Activated CD8-positive, alpha-beta memory T cell treated with anti-CD3 and anti-CD28 coated beads, Interleukin-2, amount 50 U/mL, for 24 hours (primary cell): ENCODE measurements around the gene NDUFA1.
"Not testable (repeated sequence)": the region's sequence is repeated elsewhere in the genome, so short reads cannot be mapped to it uniquely, and the experiment has no call there.

Source experiments
- DNase-seq: peaks from one replicate; pipeline ENCODE4 v3.0.0-alpha.2; 2020; ENCODE audit errors: extremely low read depth

NDUFA1 gene

GRCh38 chrX:119871599-119872395, at the start of gene NDUFA1, which contains the start of gene RNF113A:
NDUFA1 (plus strand) TSS chrX:119871832; CDS start chrX:119871912, 80 bp downstream.
RNF113A (minus strand) TSS chrX:119871733; CDS start chrX:119871613, 120 bp downstream.
- DNase-seq: peak; percentile 59

- DNase-seq: not testable (repeated sequence)
Measured at GRCh38 chrX:119824221-119824620, 47.4 kb upstream of the NDUFA1 start.

GRCh38 chrX:119826399-119826959, 45.2 kb upstream of the NDUFA1 start:
- DNase-seq: no peak

- DNase-seq: no peak
Measured at GRCh38 chrX:119828446-119828845, 43.2 kb upstream of the NDUFA1 start.

DNA sequence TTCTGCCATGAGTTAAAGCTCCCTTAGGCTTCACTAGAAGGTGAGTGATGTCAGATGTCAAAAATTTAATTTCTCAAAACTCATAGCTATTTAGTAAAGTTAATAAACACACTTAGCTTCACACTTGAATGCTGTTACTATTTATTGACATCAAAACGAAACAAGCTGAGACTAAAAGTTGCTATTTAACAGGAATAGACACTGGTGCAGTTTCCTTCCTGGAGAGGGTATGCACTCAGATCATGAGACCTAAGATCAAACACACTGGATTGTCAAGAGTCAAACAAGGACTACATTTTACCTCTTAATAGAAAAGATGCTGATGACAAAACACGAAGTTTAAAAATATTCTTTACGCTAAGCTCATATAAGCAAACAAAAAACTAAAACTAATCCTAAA, 37.7 kb upstream of the NDUFA1 start:
- DNase-seq: no peak

DNA sequence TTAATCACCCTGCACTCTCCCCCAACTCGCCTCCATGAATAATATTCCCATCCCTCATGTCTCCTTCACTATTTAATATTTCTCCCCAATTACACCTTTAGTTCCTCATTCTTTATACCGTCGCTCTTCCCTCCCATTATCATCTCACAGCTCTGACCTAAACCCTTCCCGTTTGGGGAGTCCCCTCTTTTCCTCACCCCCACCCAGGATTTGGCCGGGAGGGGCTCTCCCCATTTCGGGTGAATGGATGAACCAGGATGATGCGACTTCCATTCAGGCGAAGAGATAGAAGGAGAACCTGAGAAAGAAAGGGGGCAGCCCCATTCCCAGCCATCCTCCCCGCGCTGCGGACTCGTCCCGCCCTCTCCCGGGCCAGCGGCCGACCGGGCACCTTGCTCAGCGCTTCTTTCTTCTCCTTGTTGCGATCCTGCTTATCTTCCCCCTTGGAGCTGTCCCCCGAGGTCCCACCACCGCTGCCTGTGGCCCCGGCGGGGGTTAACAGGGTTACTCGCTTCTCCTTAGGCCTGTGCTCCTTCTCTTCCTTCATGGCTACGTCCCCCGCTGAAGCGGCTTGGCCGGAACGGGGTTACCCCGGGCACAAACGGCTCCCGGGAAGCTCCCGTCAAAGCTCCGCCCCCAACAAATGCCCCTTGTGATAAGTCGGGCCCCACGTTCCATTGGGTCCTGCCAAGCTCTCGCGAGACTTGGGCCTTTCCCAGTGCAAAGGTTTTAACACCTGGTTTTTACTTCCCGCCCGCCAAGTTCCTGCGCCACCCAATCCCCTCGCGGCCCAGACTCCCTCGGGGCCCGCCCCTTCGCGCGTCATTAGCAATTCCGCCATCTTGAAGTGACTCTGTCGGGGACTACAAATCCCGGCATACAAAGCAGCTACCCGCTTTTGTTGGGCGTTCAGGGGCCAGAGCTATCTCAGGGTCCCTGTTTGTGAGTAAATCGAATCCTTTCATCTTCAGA, 19.0 kb upstream of the NDUFA1 start, which contains the start of gene UPF3B:
UPF3B (minus strand) TSS at position 582 of the 972 bp plus-strand sequence; CDS start at position 547, 35 bp downstream.
- peak; percentile 73 for DNase-seq

- no peak for DNase-seq
Measured at GRCh38 chrX:119853444-119853843, 18.2 kb upstream of the NDUFA1 start.

DNA sequence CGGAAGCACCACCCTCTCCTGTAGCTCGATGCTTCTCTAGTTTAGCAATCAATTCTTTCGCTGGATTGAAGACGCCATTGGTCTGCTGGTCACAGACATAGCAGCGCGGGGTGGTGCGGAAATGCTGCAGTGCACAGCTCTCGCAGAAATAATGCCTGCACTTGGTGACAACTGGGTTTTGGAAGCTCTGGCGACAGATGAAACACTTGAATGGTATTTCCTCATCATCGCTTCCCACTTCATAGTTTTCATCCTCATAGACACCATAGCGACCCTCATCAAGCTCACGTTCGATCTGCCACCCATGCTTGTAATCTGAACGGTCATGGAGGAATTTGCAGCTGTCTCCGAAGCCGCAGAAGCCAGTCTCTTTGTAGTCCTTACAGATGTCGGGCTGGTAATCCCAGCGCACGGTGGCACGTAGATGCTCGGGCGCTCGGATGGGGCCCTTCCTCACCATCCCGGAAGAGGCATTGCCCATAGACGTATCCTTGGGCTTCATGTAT, 953 bp upstream of the NDUFA1 start:
- no peak for DNase-seq

DNA sequence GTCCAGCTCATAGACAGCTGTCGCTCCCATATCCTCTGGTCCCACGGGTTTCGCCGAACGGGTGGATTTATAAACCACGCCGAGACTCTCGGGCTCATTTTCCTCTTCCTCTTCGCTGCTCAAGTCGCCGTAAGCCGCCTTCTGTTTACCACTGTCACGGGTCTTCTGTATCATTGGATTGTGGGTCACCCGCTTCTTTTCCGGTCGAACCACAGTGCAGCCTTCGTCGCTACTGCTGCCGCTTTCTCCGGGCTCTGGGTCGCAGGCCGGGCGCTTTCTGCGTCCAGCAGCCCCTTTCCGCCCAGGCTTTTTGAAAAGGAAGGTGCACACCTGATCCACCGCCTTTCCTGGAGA, 410 bp upstream of the NDUFA1 start:
- no peak for DNase-seq

- no peak for DNase-seq
Measured at GRCh38 chrX:119878740-119879139, 7.1 kb downstream of the NDUFA1 start.

DNA sequence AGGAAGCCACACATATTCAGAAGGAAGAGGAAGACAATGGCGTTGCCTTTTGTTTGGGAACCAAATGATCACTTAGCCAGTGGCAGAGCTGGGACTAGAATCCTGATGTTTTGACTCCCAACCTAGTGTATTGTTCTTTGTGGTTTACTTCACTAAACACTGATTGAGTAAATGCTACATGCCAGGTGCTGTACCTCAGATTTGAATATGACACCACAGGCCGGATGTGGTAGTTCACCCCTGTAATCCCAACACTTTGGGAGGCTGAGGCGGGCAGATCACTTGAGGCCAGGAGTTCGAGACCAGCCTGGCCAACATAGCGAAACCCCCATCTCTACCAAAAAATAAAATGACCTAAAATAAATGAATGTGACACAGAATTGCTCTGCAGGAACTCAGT, 8.4 kb downstream of the NDUFA1 start:
- DNase-seq: no peak

DNA sequence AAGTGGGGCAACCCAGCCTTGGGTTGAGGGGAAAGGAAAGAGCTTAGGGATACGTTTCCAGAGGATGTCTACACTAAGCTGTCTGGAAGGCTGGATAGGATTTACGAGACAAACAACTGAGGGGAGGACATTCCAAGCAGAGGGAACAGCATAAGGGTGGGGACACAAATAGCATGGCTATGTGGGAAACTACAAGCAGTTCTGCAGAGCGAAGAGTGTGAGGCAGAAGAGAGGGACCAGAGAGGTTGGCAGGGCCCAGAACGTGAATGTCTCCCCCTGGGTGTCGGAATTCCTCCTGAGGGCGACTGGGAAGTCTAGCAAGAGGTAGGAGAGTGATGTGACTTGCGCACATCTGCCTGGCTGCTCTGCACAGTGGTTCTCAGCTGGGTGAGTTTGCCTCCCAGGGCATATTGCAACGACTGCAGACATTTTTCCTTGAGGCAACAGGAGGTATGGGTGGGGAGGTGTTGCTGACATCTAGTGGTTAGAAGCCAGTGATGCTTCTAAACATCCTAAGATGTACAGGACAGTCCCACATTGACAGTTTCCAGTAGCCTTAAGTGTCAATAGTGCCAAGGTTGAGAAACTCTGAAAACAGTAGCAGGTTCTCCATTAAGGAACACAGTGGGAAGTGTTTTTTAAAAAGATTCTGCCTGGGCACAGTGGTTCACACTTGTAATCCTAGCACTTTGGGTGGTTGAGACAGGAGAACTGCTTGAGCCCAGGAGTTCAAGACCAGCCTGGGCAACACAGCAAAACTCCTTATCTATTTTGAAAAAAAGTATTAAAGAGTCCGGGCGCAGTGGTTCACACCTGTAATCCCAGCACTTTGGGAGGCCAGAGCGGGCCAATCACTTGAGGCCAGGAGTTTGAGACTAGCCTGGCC, 9.2 kb downstream of the NDUFA1 start:
- no peak for DNase-seq

DNA sequence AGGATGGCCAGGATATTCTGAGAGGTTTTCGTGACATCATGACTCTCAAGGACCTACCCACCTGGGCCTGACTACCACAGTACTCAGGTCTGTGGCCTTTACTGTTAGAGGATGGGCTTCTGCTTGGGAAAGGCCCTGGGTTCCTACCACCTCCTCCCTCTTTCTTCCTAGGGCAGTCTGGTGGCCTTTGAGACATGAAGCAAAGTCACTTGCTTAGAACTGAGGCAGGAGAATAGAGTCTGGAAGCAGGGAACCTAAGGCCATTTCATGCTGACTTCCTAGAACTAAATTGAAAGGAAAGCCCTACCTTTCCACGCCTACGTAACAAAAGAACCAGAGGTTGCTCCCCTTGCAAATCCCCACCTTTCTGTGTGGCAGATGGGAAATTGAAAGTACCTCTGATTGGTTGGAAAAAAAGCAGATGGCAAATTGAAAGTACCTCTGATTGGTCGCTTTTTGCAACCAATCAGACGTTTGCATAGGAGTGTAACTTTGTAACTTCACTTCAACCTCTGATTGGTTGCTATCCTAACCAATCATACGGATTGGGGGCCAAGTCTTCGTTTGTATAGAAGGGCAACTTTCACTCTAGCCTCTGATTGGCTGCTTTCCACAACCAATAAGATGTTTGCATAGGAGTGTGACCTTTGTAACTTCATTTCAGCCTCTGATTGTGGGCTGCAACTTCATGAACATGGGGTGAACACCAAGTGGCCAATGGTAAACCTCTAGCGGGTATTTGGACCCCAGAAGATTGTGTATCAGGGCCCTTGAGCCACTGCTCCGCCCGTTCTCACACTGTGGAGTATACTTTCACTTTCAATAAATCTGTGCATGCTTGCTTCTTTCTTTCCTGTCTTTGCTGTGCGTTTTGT, 14.2 kb downstream of the NDUFA1 start:
- DNase-seq: no peak

DNA sequence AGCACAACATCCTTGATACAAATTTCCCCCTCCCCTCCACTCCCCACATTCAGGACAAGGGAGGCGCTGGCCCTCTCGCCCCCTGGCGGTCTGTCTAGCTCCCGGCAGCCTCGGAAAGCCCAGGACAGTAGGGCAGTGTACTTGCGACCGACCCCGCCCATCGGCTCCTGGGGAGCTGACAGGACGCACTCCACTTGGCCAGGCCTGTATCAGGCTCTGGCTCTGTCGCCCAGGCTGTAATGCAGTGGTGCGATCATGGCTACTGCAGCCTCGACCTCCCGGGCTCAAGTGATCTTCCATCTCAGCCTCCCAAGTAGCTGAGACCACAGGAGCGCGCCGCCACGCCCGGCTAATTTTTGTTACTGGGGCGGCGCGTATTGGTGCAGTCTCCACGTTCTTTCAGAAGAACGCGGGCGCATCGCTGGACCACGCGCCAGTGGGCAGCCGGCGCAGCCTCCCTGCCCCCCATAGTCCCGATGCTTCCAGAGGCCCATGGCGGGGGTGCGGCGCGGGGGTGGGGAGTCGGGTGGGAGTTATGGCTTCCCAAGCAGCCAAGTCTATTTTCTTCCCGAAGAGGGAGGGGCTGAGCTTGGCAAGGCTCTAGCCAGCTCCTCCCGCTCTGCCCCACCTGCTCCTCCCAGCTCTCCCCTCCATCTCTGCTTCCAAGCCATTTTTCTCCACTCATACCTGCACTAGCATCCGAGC, 16.2 kb downstream of the NDUFA1 start:
- DNase-seq: no peak

DNA sequence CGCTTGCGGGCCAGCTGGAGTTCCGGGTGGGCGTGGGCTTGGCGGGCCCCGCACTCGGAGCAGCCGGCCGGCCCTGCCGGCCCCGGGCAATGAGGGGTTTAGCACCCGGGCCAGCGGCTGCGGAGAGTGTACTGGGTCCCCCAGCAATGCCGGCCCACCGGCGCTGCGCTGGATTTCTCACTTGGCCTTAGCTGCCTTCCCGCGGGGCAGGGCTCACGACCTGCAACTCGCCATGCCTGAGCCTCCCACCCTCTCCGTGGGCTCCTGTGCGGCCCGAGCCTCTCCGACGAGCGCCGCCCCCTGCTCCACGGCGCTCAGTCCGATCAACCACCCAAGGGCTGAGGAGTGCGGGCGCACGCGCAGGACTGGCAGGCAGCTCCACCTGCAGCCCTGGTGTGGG, 19.0 kb downstream of the NDUFA1 start:
- DNase-seq: not testable (repeated sequence)

DNA sequence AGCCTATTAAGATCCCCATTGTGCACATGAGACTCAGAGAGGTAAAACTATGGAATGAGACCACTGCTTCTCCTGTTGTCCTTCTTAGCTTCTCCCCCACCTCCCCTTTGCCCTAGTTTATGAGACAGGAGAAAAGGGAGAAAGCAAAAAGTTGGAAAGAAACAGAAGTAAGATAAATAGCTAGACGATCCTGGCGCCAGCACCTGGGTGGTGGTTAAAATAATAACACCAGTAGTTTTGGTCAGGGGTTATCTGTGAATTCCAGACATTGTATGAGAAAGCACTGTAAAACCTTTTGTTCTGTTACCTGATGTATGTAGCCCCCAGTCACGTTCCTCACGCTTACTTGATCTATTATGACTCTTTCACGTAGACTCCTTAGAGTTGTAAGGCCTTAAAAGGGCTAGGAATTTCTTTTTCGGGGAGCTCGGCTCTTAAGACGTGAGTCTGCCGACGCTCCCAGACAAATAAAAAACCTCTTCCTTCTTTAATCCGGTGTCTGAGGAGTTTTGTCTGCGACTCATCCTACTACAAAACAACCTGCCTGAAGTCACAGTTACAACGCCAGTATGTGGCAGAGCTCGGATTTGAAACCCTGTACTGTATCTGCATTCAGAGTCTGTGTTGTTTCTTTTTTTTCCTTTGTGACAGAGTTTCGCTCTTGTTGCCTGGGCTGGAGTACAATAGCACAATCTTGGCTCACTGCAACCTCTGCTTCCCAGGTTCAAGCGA, 20.5 kb downstream of the NDUFA1 start:
- DNase-seq: not testable (repeated sequence)

GRCh38 chrX:119895843-119896326, 24.3 kb downstream of the NDUFA1 start, which contains the start of gene AKAP14:
AKAP14 (plus strand) TSS chrX:119895893; CDS start chrX:119903224, 7,331 bp downstream.
- DNase-seq: no peak

DNA sequence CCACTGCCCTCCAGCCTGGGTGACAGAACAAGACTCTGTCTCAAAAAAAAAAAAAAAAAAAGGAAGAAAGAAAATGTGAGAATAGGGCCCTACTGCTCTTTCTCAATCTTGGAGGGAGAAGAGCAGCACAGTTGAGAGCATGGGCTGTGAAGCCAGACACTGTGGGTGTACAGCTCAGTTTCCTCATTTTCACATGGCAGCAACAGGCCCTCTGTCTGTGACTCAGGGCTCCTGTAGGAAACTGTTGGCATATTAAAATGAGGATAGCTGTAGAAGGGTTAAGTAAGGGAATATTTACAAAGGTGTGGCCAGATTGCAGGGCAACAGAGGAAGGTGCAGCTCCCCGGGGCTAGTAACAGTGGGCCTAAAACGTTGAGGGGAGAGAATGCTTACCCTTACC, 27.5 kb downstream of the NDUFA1 start:
- no peak for DNase-seq
